Ectodermal cell (in vitro differentiated cells): ENCODE results near the gene IRF8.
"Not testable (repeated sequence)": the region's sequence is repeated elsewhere in the genome, so short reads cannot be mapped to it uniquely, and the experiment has no call there.

Source experiments
- H3K27ac ChIP-seq: 2 replicates; pipeline ENCODE4 v1.7.0; 2013; ENCODE audit warnings: mild to moderate bottlenecking, low read depth, low read length; ENCODE audit not compliant: insufficient read depth, poor library complexity, severe bottlenecking
- H3K27me3 ChIP-seq: 2 replicates; pipeline ENCODE4 v1.7.0; 2013; ENCODE audit warnings: mild to moderate bottlenecking, low read length; ENCODE audit not compliant: insufficient read depth, control insufficient read depth, poor library complexity, severe bottlenecking
- H3K36me3 ChIP-seq: one replicate; pipeline ENCODE4 v1.7.0; 2013; ENCODE audit warnings: low read length; ENCODE audit not compliant: control insufficient read depth, insufficient read depth
- H3K4me1 ChIP-seq: one replicate; pipeline ENCODE4 v1.7.0; 2013; ENCODE audit warnings: low read length; ENCODE audit not compliant: control insufficient read depth, insufficient read depth
- H3K4me3 ChIP-seq: 2 replicates; pipeline ENCODE4 v1.7.0; 2013; ENCODE audit warnings: low read depth, low read length, control low read depth; ENCODE audit not compliant: insufficient read depth
- H3K9me3 ChIP-seq: 2 replicates; pipeline ENCODE4 v1.7.0; 2013; ENCODE audit warnings: mild to moderate bottlenecking, low read length, moderate library complexity; ENCODE audit not compliant: control insufficient read depth
- WGBS, 2 experiments: methylation state at CpG; one replicate each; pipeline ENCODE4 v1.1.7; 2013; ENCODE audit warnings: missing lambda C conversion rate in 2 of 2; 5-methylcytosine and 5-hydroxymethylcytosine counted together

Gene IRF8

DNA sequence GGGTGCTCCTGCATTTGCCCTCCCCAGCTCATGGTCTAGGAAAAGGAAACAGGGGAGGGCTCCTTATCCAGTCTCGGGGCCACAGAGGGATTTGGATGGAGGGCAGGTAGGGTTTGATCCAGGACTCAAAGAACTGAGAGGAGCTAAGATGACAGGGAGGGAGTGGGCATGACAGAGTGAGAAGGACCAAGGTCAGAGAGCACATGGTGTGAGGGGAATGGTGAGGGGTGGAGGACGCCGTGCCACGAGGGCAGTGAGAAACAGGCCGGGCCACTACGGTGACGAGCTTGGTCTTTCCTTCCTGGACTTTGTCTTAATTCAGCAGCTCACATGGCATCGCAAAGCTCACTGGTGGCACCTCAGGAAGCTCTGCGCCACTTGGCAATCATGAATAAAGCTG lies 35.2 kb downstream of the IRF8 start:
- Histone ChIP-seq H3K9me3 (no peaks in the 10 kb centered on the region), H3K27ac (no peak overlapping the region), H3K4me1 (no peaks in the 10 kb centered on the region), H3K4me3 (no peak overlapping the region), H3K36me3 (no peaks in the 10 kb centered on the region), H3K27me3 (no peaks in the 10 kb centered on the region)
- WGBS, 2 experiments: 86 to 89% methylated on average over 9 of the region's 9 CpGs

DNA sequence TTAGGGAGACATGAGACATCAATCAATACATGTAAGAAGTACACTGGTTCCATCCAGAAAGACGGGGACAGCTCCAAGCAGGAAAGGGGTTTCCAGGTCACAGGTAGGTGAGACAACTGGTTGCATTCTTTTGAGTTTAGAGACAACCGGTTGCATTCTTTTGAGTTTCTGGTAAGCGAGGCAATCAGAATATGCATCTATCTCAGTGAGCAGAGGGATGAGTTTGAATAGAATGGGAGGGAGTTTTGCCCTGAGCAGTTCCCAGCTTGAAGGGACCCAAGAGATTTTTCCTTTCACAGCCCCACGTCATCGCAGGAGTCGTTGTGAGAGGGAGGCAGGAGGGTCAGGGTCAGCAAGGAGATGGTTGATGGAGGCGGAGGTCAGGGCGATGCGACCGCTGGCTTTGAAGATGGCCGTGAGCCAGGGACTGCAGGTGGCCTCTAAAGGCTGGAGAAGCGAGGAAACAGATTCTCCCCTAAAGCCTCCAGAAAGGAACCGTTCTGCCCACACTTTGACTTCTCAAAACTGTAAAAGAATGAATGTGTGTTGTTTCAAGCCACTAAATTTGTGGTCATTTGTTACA lies 36.5 kb downstream of the IRF8 start:
- Histone ChIP-seq H3K27me3 (no peaks in the 10 kb centered on the region), H3K4me1 (no peaks in the 10 kb centered on the region), H3K36me3 (no peaks in the 10 kb centered on the region), H3K4me3 (no peak overlapping the region), H3K9me3 (no peaks in the 10 kb centered on the region), H3K27ac (no peak overlapping the region)
- WGBS, 2 experiments: 84 to 86% methylated on average over 13 of the region's 13 CpGs

DNA sequence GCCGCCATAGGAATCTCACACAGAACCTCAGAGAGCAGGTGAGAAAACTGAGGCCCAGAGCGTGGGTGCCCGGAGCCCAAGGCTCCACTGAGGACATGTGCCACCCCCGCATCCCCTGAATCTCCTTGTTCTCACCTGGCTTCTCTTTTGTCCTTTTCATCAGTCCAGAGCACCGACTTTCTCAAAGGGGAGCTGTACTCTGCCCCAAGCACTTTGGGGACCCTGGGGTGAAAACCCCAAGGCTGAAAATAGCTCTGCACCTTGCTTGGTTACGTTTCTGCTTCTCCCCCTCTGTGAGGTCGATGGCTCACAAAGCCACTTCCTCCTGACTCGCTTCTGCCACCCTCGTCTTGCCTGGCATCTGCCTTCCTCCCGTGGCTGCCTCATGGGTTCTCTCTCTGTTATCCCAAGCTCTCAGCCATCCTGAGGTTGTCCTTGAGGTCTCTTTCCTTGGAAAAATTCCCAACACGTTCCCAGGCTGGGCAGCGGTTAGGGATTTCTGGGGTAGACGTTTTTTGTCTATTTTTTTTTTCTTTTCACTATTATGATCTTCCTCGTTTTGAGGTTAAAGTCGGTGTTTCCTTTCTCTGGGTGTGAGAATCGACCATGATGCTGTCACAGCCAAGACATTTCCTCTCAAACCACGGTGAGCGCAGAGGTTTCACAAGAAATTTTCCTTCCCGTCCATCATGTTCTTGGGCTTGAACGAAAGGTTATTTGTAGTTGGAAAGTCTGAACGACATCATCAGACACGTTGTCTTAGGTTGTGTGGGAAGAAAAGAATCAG lies 37.2 kb downstream of the IRF8 start:
- no peak overlapping the region for H3K27ac ChIP-seq
- no peak overlapping the region for H3K4me3 ChIP-seq
- H3K9me3 ChIP-seq: no peaks in the 10 kb centered on the region
- H3K27me3 ChIP-seq: no peaks in the 10 kb centered on the region
- H3K36me3 ChIP-seq: no peaks in the 10 kb centered on the region
- H3K4me1 ChIP-seq: no peaks in the 10 kb centered on the region
- 89 to 91% methylated on average over 22 of the region's 22 CpGs for WGBS, 2 experiments

DNA sequence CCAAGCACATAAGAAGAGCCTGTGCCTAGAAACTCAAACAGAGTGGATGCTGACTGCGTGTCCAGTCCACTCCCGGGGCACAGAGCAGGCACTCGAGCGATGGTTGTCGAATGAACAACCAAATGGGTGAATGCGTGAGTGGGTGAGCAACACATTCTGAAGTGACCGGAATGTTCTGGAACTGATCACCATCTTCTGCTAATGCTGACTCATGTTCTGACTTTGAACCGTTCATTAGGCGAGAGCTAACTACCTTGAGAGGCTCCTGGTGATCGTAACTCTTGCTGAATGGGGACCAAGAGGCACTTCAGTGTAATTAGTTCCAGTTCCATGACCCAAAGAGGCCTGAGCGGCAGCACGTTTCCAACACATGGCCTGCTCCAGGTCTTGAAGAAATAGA lies 37.9 kb downstream of the IRF8 start:
- Histone ChIP-seq H3K36me3 (no peaks in the 10 kb centered on the region), H3K27ac (no peak overlapping the region), H3K4me1 (no peaks in the 10 kb centered on the region), H3K4me3 (no peak overlapping the region), H3K27me3 (no peaks in the 10 kb centered on the region), H3K9me3 (no peaks in the 10 kb centered on the region)
- WGBS, 2 experiments: 95 to 96% methylated on average over 12 of the region's 12 CpGs

DNA sequence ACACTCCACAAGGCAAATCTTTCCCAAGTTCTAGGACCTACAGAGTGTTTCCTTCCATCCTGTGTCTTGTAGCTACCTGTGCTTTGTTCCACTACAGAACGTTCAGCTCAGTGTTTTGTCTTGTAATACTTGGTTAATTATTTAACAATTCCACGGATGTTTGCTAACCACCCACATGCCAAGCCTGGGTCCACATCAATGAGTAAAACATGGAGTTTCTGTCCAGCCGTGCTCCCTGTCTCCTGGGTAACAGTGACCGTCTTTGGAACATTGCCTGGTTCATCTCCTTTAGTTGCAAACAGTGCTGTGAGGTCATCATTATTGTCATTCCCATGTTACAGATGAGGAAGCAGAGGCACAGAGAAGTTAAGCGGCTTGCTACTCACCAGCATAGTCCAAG lies 41.3 kb downstream of the IRF8 start:
- H3K4me3 ChIP-seq: no peak overlapping the region
- 93 to 94% methylated on average over 5 of the region's 5 CpGs for WGBS, 2 experiments
- no peaks in the 10 kb centered on the region for H3K4me1 ChIP-seq
- no peak overlapping the region for H3K27ac ChIP-seq
- no peaks in the 10 kb centered on the region for H3K9me3 ChIP-seq
- H3K36me3 ChIP-seq: no peaks in the 10 kb centered on the region
- H3K27me3 ChIP-seq: no peaks in the 10 kb centered on the region

DNA sequence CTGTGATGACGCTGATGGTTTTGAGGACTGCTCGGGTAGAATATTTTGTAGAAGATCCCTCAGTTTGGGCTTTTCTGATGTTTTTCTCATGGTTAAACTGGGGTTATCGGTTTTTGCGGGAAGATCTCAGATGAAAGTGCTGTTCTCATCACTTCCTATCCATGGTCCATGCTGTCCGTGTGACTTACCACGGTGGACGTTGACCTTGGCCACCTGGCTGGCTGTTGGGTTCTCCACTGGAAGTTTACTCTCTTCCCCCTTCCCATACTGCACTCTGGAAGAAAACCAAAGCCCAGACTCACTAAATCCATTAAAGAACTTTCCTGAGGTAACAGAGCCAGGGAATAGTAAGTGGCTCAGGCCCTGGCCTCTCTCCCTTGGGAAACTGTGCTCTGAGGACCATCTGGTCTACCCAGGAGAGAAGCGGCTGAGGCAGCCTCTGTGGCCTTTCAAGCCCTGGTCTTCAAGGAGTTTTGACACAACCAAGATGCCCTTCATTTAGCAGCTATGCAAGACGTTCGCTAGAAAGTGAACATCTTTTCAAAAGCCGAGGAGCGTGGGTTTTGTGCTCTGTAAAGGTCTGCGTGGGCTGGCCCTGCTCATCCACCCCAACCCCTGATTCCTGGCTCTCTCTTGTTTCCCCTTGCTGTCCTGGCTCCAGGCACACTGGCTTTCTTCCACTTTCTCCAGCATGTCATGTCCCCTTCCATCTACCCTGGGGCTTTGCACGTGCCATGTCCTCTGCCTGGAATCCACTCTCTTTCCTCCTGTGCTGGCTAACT lies 43.1 kb downstream of the IRF8 start:
- H3K9me3 ChIP-seq: no peaks in the 10 kb centered on the region
- WGBS, 2 experiments: 74 to 75% methylated on average over 14 of the region's 14 CpGs

DNA sequence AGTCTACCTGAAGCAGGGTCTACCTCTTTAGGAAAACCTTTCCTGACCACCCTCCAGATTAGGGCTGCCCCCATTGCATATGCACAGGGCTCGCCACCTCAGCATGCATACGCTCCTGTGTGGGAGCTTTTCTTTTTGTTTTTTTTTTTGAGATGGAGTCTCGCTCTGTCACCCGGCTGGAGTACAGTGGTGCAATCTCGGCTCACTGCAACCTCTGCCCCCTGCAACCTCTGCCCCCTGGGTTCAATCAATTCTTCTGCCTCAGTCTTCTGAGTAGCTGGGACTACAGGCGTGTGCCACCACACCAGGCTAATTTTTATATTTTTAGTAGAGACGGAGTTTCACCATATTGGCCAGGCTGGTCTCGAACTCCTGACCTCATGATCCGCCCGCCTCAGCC lies 43.7 kb downstream of the IRF8 start:
- WGBS, 2 experiments: 86 to 92% methylated on average over 10 of the region's 10 CpGs
- not testable (repeated sequence) for H3K27me3 ChIP-seq, H3K4me3 ChIP-seq, H3K4me1 ChIP-seq, H3K36me3 ChIP-seq, H3K9me3 ChIP-seq, H3K27ac ChIP-seq

More for the DNA sequence above, 43.1 kb downstream of the IRF8 start:
- no peaks in the 10 kb centered on the region for H3K36me3 ChIP-seq
- H3K4me1 ChIP-seq: no peaks in the 10 kb centered on the region
- no peaks in the 10 kb centered on the region for H3K27me3 ChIP-seq
- H3K27ac ChIP-seq: no peak overlapping the region
- H3K4me3 ChIP-seq: no peak overlapping the region

DNA sequence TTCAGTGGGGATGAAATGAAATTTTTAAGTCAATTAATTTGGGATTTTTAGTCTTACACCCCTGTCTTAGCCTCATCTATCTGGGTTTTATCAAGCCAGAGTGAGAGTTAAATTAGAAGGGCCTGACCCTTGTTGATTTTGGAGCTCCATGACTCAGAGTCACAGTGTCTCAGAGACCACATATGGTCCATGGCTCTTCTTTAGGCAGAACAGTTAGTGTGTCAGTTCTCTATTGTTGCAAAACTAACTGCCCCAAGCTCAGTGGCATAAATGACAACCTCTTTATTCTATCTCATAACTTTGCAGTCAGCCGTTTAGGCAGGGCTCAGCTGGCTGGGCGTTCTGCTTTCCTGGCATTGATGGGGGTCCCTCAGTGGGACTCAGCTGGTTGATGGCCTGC lies 44.7 kb downstream of the IRF8 start:
- no peaks in the 10 kb centered on the region for H3K4me1 ChIP-seq
- H3K27me3 ChIP-seq: no peaks in the 10 kb centered on the region
- no peaks in the 10 kb centered on the region for H3K9me3 ChIP-seq
- no peak overlapping the region for H3K27ac ChIP-seq
- no peaks in the 10 kb centered on the region for H3K36me3 ChIP-seq
- WGBS, 2 experiments: 92 to 94% methylated on average over 2 of the region's 2 CpGs
- no peak overlapping the region for H3K4me3 ChIP-seq

DNA sequence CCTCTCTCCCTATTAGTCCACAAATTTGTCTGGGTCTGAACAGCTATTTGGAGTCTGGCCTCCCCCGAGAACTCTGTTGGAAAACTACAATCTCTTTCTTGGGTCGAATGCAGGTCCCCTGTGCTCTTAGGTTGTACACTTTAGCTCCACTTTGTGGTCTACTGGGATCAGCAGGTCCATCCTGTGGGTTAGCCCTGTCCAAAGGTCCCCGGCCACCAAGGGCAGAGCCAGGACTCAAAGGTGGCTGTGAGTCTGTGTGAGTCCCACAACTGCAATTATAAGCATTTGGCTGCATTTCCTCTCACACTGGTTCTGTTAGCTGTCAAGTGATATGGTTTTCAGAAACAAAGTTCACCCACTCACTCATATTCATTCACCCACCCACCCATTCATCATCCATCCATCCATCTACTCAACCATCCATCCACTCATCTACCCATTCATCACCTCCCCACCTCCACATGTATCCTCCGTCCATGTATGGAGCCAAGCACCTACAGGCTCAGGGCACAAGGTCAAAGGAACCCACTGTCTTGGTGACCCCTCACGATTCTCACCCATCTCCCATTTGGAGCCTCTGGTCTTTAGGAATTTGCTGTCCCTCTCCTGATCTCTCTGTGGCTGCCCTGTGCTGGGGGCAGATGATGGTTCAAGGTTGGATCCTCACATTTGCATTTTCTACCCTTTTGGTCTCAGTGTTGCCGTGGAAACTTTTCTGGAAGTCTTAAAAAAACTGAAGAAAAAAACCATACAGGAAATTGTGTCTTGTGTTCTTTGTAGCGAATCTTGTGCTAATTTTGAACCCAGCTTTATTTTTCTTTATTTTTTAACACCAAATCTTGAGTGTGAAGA lies 45.8 kb downstream of the IRF8 start:
- Histone ChIP-seq H3K4me1 (no peaks in the 10 kb centered on the region), H3K27ac (no peak overlapping the region), H3K9me3 (no peaks in the 10 kb centered on the region), H3K4me3 (no peak overlapping the region), H3K27me3 (no peaks in the 10 kb centered on the region), H3K36me3 (no peaks in the 10 kb centered on the region)
- 92% methylated on average over 7 of the region's 7 CpGs for WGBS, 2 experiments

DNA sequence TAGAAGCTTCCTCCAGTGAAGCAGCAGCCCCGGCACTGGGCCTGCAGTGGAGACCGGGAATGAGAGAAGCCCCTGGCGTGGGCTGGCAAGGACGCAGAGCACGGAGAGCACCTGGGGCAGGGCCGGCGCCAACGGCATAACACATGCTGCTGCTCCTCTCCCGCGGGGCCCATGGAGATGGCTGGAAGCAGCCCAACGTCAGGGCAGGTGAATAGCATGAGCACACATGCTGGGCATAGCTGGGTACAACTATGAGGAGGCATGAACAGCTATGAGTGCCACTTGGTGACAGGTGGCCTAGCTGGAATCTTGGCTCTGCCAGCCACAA lies 46.4 kb downstream of the IRF8 start:
- WGBS, 2 experiments: 92 to 95% methylated on average over 11 of the region's 11 CpGs
- no peaks in the 10 kb centered on the region for H3K4me1 ChIP-seq
- H3K4me3 ChIP-seq: no peak overlapping the region
- H3K36me3 ChIP-seq: no peaks in the 10 kb centered on the region
- H3K27me3 ChIP-seq: no peaks in the 10 kb centered on the region
- H3K27ac ChIP-seq: no peak overlapping the region
- no peaks in the 10 kb centered on the region for H3K9me3 ChIP-seq
